Panc1 (cell line): Measurements from ENCODE around the gene CACNB3.
A peak's percentile ranks its signal among the peaks of the same experiment; 100 is the strongest.

ENCODE experiments used
- CTCF ChIP-seq: fragments of 450-650 bp; IDR thresholded peaks from 2 replicates; pipeline ENCODE4 v1.5.1; 2017; ENCODE audit warnings: mild to moderate bottlenecking
- TCF7L2 ChIP-seq: IDR thresholded peaks from 2 replicates; pipeline ENCODE4 v1.6.1; 2011; ENCODE audit warnings: mild to moderate bottlenecking, low read depth, low read length, inconsistent platforms
- TF ChIP-seq, protein P1 (sequence below), 2 experiments: IDR thresholded peaks; 2 replicates each; pipeline ENCODE4 v1.6.1; 2011 to 2012; ENCODE audit warnings: low read depth in 2 of 2, control low read depth in 1 of 2, low read length in 1 of 2, mild to moderate bottlenecking in 1 of 2, moderate library complexity in 1 of 2; ENCODE audit not compliant: insufficient read depth in 1 of 2

DNA sequence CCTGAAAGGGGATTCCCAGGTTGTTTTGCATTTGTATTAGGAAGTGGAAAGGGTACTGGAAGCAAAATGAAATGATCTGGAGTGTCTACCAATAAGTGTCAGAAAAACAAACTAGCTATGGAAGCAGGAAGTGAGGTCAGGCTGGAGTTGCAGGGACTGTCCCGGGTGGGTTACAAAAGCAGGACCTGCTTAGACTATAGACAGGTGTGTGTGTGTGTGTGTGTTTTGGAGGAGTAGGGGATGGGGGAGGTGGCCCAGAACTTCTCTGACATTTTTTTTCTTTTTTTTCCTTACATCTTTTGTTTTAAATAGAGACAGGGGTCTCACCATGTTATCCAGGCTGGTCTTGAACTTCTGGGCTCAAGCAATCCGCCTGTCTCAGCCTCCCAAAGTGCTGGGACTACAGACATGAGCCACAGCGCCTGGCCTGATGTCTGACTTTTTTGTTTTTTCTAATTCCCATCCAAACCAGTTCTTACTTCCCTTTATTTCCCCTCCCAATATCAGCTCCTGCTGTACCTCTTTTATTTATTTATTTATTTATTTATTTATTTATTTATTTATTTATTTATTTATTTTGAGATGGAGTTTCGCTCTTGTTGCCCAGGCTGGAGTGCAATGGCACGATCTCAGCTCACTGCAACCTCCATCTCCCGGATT lies 47.9 kb downstream of the CACNB3 start:
- 0 out of 2 replicates have a peak, but pooled peaks have one; percentile 8 for TF ChIP-seq TCF7L2
- TF ChIP-seq CTCF = no peak
- TF ChIP-seq, protein P1, sequence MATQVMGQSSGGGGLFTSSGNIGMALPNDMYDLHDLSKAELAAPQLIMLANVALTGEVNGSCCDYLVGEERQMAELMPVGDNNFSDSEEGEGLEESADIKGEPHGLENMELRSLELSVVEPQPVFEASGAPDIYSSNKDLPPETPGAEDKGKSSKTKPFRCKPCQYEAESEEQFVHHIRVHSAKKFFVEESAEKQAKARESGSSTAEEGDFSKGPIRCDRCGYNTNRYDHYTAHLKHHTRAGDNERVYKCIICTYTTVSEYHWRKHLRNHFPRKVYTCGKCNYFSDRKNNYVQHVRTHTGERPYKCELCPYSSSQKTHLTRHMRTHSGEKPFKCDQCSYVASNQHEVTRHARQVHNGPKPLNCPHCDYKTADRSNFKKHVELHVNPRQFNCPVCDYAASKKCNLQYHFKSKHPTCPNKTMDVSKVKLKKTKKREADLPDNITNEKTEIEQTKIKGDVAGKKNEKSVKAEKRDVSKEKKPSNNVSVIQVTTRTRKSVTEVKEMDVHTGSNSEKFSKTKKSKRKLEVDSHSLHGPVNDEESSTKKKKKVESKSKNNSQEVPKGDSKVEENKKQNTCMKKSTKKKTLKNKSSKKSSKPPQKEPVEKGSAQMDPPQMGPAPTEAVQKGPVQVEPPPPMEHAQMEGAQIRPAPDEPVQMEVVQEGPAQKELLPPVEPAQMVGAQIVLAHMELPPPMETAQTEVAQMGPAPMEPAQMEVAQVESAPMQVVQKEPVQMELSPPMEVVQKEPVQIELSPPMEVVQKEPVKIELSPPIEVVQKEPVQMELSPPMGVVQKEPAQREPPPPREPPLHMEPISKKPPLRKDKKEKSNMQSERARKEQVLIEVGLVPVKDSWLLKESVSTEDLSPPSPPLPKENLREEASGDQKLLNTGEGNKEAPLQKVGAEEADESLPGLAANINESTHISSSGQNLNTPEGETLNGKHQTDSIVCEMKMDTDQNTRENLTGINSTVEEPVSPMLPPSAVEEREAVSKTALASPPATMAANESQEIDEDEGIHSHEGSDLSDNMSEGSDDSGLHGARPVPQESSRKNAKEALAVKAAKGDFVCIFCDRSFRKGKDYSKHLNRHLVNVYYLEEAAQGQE (IDR thresholded peaks at IDR 0.05; ENCODE audit: insufficient read depth in 1 of 2, low read depth in 2 of 2, low read length in 1 of 2) = no peak
